Choroid plexus epithelial cell (primary cell): ENCODE measurements around the gene SHMT2.
A peak's percentile ranks its signal among the peaks of the same experiment; 100 is the strongest.

Source experiments
- DNase-seq: peaks from one replicate; pipeline ENCODE4 v3.0.0-alpha.2; 2010; ENCODE audit warnings: low read depth
- H3K4me3 ChIP-seq: 2 replicates; pipeline ENCODE4 v1.5.1; 2011; ENCODE audit warnings: low read depth, mild to moderate bottlenecking, control low read depth, low read length, moderate library complexity
- CTCF ChIP-seq: conservative IDR thresholded peaks from 2 replicates; pipeline ENCODE4 v1.5.1; 2011; ENCODE audit warnings: low read depth, mild to moderate bottlenecking, control low read depth, inconsistent platforms, low read length, moderate library complexity

SHMT2 gene

GRCh38 chr12:57236925-57237595 lies 7.5 kb downstream of the SHMT2 start:
- H3K4me3 ChIP-seq: no peak overlapping the region
- no peak for TF ChIP-seq CTCF
- no peak for DNase-seq

GRCh38 chr12:57237596-57237931 lies 8.1 kb downstream of the SHMT2 start:
- TF ChIP-seq CTCF: no peak
- H3K4me3 ChIP-seq: no peak overlapping the region
- no peak for DNase-seq

- no peak for DNase-seq
- no peak for TF ChIP-seq CTCF
- peak overlapping the region; percentile 43 for H3K4me3 ChIP-seq
These were observed 8.7 kb downstream of the SHMT2 start for GRCh38 chr12:57237932-57238853.

- TF ChIP-seq CTCF: peak; percentile 99
- H3K4me3 ChIP-seq: peak overlapping the region; percentile 62
- DNase-seq: peak; percentile 88
These were observed 9.5 kb downstream of the SHMT2 start for GRCh38 chr12:57238854-57239554.

- no peak for DNase-seq
These were observed 10.1 kb downstream of the SHMT2 start for GRCh38 chr12:57239587-57240065.

More at GRCh38 chr12:57239587-57240065, 10.1 kb downstream of the SHMT2 start:
- no peak for TF ChIP-seq CTCF
- H3K4me3 ChIP-seq: peak overlapping the region; percentile 62
